Activated CD8-positive, alpha-beta T cell treated with anti-CD3 and anti-CD28 coated beads for 36 hours (primary cell): Measurements from ENCODE around the gene RBBP8. TPM values are rescaled to one million over a fixed set of nuclear protein-coding genes. Genes with fewer than 3 reads are reported as not detected.
"Not testable (repeated sequence)": the region's sequence is repeated elsewhere in the genome, so short reads cannot be mapped to it uniquely, and the experiment has no call there.

Experiments used
- ATAC-seq: fragments of 200-7000 bp; cut with Tn5 transposase; one replicate; pipeline ENCODE4 v1.10.0; 2021; ENCODE audit warnings: mild to moderate bottlenecking, moderate library complexity
- CTCF ChIA-PET: fragments of 350-600 bp; sonication (Branson Sonifier 250); formaldehyde crosslinking; loops from one replicate; lab custom pipeline; 2021; ENCODE audit warnings: antibody characterized with exemption; lab: Charles Lee
- POLR2A ChIA-PET: fragments of 350-600 bp; sonication (Branson Sonifier 250); formaldehyde crosslinking; loops from one replicate; lab custom pipeline; 2021; ENCODE audit warnings: antibody characterized with exemption; lab: Charles Lee
- DNase-seq: peaks from one replicate; pipeline ENCODE4 v3.0.0-alpha.2; 2020
- H3K27ac Mint-ChIP-seq: one replicate; pipeline ENCODE4 v1.8.0; 2021; ENCODE audit warnings: mild to moderate bottlenecking, mixed read lengths
- H3K27me3 Mint-ChIP-seq: one replicate; pipeline ENCODE4 v1.8.0; 2021; ENCODE audit warnings: mixed read lengths
- H3K36me3 Mint-ChIP-seq: one replicate; pipeline ENCODE4 v1.8.0; 2021; ENCODE audit warnings: low read depth, mixed read lengths
- H3K4me1 Mint-ChIP-seq: one replicate; pipeline ENCODE4 v1.8.0; 2021; ENCODE audit warnings: low read depth, mixed read lengths
- H3K4me3 Mint-ChIP-seq: one replicate; pipeline ENCODE4 v1.8.0; 2021; ENCODE audit warnings: mild to moderate bottlenecking, moderate library complexity, mixed read lengths
- H3K9me3 Mint-ChIP-seq: one replicate; pipeline ENCODE4 v1.8.0; 2021; ENCODE audit warnings: mixed read lengths
- intact Hi-C: fragments of 100-400 bp; cut with micrococcal nuclease; formaldehyde crosslinking; loops from one replicate; pipeline ENCODE4 v1.10.0; 2022
- total RNA-seq, 2 experiments: library from RNA; stranded (reverse); gene quantifications; one replicate each; pipeline ENCODE4 v1.2.3, GENCODE V29; 2021
- TF ChIP-seq, protein P1 (sequence below): fragments of 200-600 bp; IDR thresholded peaks from one replicate; pipeline ENCODE4 v1.8.0; 2022; ENCODE audit warnings: antibody characterized with exemption, mild to moderate bottlenecking

RBBP8 gene
- 10 to 100 TPM; 70.9 to 81.9 TPM for total RNA-seq

GRCh38 chr18:22933206-22933965 lies at the start of gene RBBP8:
RBBP8 (plus strand) TSS chr18:22933328; CDS start chr18:22936852, 3,524 bp downstream.
- peaks cover 20% of the 10 kb centered on the region for H3K4me1 Mint-ChIP-seq
- DNase-seq = peak; percentile 80
- peak within 1 kb of the TSS; percentile 87 for H3K27ac Mint-ChIP-seq
- no peaks in the 10 kb centered on the region for H3K9me3 Mint-ChIP-seq
- intact Hi-C loops = no loop called here
- peak within 1 kb of the TSS; percentile 88 for H3K4me3 Mint-ChIP-seq
- peaks cover 33% of the 10 kb centered on the region for H3K36me3 Mint-ChIP-seq
- TF ChIP-seq, protein P1, sequence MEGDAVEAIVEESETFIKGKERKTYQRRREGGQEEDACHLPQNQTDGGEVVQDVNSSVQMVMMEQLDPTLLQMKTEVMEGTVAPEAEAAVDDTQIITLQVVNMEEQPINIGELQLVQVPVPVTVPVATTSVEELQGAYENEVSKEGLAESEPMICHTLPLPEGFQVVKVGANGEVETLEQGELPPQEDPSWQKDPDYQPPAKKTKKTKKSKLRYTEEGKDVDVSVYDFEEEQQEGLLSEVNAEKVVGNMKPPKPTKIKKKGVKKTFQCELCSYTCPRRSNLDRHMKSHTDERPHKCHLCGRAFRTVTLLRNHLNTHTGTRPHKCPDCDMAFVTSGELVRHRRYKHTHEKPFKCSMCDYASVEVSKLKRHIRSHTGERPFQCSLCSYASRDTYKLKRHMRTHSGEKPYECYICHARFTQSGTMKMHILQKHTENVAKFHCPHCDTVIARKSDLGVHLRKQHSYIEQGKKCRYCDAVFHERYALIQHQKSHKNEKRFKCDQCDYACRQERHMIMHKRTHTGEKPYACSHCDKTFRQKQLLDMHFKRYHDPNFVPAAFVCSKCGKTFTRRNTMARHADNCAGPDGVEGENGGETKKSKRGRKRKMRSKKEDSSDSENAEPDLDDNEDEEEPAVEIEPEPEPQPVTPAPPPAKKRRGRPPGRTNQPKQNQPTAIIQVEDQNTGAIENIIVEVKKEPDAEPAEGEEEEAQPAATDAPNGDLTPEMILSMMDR = no peak
- ATAC-seq = peak; percentile 78
- ChIA-PET CTCF (interaction anchor here (0.7 to 1.3 kb wide), 5 partner anchors 50 to 554 kb away, joined by 3 to 6 read pairs (median 4); no protein-coding TSS in a partner anchor), POLR2A (interaction anchor here (1.5 kb wide), 1 partner anchor 9 kb away, joined by 6 read pairs; no protein-coding TSS in a partner anchor)
- H3K27me3 Mint-ChIP-seq = peaks cover 7% of the 10 kb centered on the region

GRCh38 chr18:22883827-22884226 lies 49.3 kb upstream of the RBBP8 start:
- Mint-ChIP-seq H3K36me3 (no peaks in the 10 kb centered on the region), H3K27me3 (peaks cover 15% of the 10 kb centered on the region), H3K4me1 (no peaks in the 10 kb centered on the region), H3K27ac (no peak overlapping the region), H3K9me3 (peaks cover 1% of the 10 kb centered on the region), H3K4me3 (no peak overlapping the region)
- CTCF ChIA-PET = interaction anchor here (1.1 kb wide), 1 partner anchor 70 kb away, joined by 3 read pairs; no protein-coding TSS in a partner anchor
- intact Hi-C loops = no loop called here
- DNase-seq = no peak
- POLR2A ChIA-PET = no interaction called here
- TF ChIP-seq, protein P1 = no peak
- no peak for ATAC-seq

DNA sequence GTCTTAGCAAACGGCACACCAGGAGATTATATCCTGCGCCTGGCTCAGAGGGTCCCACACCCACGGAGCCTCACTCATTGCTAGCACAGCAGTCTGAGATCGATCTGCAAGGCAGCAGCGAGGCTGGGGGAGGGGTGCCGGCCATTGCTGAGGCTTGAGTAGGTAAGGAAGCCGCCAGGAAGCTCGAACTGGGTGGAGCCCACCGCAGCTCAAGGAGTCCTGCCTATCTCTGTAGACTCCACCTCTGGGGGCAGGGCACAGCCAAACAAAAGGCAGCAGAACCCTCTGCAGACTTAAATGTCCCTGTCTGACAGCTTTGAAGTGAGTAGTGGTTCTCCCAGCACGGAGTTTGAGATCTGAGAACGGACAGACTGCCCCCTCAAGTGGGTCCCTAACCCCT lies 47.4 kb upstream of the RBBP8 start:
- POLR2A ChIA-PET, H3K9me3 Mint-ChIP-seq, CTCF ChIA-PET, intact Hi-C loops, H3K27ac Mint-ChIP-seq, ATAC-seq, H3K4me1 Mint-ChIP-seq, H3K36me3 Mint-ChIP-seq, H3K4me3 Mint-ChIP-seq, DNase-seq: not testable (repeated sequence)
- H3K27me3 Mint-ChIP-seq = peaks cover 15% of the 10 kb centered on the region

DNA sequence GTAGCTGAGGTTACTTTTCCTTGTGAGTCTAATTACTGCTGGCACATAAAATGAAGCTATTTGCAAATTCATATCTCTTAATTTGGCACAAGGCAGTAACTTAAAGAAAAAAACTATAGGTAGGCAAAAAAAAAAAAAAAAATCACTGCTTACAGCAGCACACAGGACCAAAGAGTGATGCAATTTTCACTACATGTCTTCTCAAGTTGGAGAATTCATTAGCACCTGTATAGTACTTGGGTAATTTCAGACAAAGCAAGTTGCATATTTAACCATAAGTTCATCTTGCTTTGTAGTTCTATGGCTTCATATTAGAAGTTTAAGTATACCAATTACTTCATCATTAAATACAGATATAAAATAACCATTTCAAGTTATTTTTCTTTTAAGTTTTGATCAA lies 33.7 kb upstream of the RBBP8 start:
- H3K27ac Mint-ChIP-seq = no peak overlapping the region
- CTCF ChIA-PET = interaction anchor here (1.4 kb wide), 1 partner anchor 15 kb away, joined by 4 read pairs; no protein-coding TSS in a partner anchor
- H3K4me1 Mint-ChIP-seq = no peaks in the 10 kb centered on the region
- TF ChIP-seq, protein P1 = no peak
- ATAC-seq (no peak), DNase-seq (no peak)
- intact Hi-C loops = no loop called here
- H3K27me3 Mint-ChIP-seq = peaks cover 2% of the 10 kb centered on the region
- POLR2A ChIA-PET = interaction anchor here (0.6 kb wide), 1 partner anchor 600 kb away, joined by 3 read pairs; no protein-coding TSS in a partner anchor
- no peak overlapping the region for H3K4me3 Mint-ChIP-seq
- H3K9me3 Mint-ChIP-seq = peaks cover 4% of the 10 kb centered on the region
- no peaks in the 10 kb centered on the region for H3K36me3 Mint-ChIP-seq

DNA sequence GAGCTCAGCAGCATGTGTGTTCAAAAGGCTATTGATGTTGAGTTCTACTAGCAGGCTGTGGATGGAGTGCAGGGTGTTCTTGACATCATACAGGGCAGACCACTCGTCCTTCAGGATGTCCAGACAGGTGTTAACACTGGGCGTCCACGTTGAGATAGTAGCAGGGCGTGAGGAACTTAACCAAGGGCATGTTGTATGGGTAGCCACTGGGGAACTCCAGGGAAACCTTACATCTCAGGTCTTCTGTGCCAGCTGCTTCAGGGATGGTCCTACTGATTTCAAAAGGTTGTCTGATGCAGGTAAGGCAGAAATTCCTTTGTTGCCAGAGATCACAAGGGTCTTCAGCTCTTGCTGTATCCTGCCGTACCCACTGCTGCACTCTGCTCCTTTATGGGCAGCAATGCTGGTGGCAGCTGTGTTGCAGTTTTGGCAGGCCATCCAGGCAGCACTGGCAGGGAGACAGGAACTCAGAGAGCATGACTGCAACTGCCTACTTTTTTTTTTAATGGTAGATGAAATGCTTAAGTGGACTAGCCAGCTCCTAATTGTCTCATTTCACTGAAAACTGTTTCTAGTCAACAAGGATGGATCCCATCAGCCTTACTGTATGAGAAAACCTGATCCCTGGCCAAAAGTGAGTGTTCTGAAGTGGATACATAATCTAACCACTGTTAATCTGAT lies 32.4 kb upstream of the RBBP8 start:
- CTCF ChIA-PET = interaction anchor here (1.4 kb wide), 1 partner anchor 14 kb away, joined by 4 read pairs; no protein-coding TSS in a partner anchor
- DNase-seq (no peak), ATAC-seq (no peak)
- H3K9me3 Mint-ChIP-seq = peaks cover 4% of the 10 kb centered on the region
- intact Hi-C loops = no loop called here
- TF ChIP-seq, protein P1 = no peak
- no peaks in the 10 kb centered on the region for H3K4me1 Mint-ChIP-seq
- H3K27me3 Mint-ChIP-seq = no peaks in the 10 kb centered on the region
- POLR2A ChIA-PET = no interaction called here
- H3K36me3 Mint-ChIP-seq = no peaks in the 10 kb centered on the region
- H3K4me3 Mint-ChIP-seq = no peak overlapping the region
- no peak overlapping the region for H3K27ac Mint-ChIP-seq
